A549 (cell line): ENCODE measurements around the gene EBF3.

Experiments used
- POLR2A ChIP-seq: IDR thresholded peaks from 2 replicates; pipeline ENCODE4 v1.6.1; 2012; ENCODE audit warnings: mild to moderate bottlenecking, low read length
- RFX5 ChIP-seq: fragments of 450-650 bp; IDR thresholded peaks from 2 replicates; pipeline ENCODE4 v1.7.1; 2014; ENCODE audit warnings: antibody characterized with exemption, mild to moderate bottlenecking, moderate library complexity
- TF ChIP-seq, protein P1 (sequence below): fragments of >200 bp; sonication (Bioruptor Twin); formaldehyde crosslinking; IDR thresholded peaks from 3 replicates; pipeline ENCODE4 v1.5.1; 2016

GRCh38 chr10:129895811-129896135 lies 68.3 kb downstream of the EBF3 start:
- TF ChIP-seq, protein P1, sequence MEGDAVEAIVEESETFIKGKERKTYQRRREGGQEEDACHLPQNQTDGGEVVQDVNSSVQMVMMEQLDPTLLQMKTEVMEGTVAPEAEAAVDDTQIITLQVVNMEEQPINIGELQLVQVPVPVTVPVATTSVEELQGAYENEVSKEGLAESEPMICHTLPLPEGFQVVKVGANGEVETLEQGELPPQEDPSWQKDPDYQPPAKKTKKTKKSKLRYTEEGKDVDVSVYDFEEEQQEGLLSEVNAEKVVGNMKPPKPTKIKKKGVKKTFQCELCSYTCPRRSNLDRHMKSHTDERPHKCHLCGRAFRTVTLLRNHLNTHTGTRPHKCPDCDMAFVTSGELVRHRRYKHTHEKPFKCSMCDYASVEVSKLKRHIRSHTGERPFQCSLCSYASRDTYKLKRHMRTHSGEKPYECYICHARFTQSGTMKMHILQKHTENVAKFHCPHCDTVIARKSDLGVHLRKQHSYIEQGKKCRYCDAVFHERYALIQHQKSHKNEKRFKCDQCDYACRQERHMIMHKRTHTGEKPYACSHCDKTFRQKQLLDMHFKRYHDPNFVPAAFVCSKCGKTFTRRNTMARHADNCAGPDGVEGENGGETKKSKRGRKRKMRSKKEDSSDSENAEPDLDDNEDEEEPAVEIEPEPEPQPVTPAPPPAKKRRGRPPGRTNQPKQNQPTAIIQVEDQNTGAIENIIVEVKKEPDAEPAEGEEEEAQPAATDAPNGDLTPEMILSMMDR, result no peak
- TF ChIP-seq RFX5, result no peak
- no peak for TF ChIP-seq POLR2A
